HL-60 (cell line): ENCODE data around the gene TSACC.

ENCODE experiments used
- GABPA ChIP-seq: IDR thresholded peaks from 2 replicates; pipeline ENCODE4 v1.6.1; 2012; ENCODE audit warnings: low read depth
- POLR2AphosphoS5 ChIP-seq: IDR thresholded peaks from 2 replicates; pipeline ENCODE4 v1.6.1; 2012; ENCODE audit warnings: low read depth
- TF ChIP-seq, protein P1 (sequence below): IDR thresholded peaks from one replicate; pipeline ENCODE4 v1.5.1; 2011; ENCODE audit warnings: low read length, control low read depth, inconsistent platforms; ENCODE audit not compliant: insufficient read depth
- TF ChIP-seq, protein P2 (sequence below): IDR thresholded peaks from 2 replicates; pipeline ENCODE4 v1.6.1; 2012; ENCODE audit warnings: low read depth; ENCODE audit not compliant: insufficient replicate concordance

DNA sequence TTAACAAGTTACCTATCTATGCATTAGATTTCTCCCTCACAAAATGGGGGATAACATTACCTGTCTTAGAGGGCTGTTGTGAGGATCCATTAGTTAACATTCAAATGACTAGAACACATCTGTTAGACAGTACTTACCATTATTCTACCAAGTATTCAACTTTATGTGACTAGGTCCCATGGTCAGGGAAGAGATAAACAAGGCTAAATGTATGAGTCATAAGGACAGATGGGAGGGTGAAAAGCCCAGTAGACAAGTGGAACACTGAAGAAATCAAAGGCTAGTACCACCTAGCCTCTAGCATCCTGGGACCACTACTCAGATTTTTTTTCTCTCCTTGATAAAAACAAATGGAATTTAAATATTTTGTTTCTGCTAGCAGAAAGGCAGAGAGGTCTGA, 30.2 kb upstream of the TSACC start:
- TF ChIP-seq, protein P1, sequence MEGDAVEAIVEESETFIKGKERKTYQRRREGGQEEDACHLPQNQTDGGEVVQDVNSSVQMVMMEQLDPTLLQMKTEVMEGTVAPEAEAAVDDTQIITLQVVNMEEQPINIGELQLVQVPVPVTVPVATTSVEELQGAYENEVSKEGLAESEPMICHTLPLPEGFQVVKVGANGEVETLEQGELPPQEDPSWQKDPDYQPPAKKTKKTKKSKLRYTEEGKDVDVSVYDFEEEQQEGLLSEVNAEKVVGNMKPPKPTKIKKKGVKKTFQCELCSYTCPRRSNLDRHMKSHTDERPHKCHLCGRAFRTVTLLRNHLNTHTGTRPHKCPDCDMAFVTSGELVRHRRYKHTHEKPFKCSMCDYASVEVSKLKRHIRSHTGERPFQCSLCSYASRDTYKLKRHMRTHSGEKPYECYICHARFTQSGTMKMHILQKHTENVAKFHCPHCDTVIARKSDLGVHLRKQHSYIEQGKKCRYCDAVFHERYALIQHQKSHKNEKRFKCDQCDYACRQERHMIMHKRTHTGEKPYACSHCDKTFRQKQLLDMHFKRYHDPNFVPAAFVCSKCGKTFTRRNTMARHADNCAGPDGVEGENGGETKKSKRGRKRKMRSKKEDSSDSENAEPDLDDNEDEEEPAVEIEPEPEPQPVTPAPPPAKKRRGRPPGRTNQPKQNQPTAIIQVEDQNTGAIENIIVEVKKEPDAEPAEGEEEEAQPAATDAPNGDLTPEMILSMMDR: no peak
- no peak for TF ChIP-seq GABPA
- no peak for TF ChIP-seq POLR2AphosphoS5
- TF ChIP-seq, protein P2, sequence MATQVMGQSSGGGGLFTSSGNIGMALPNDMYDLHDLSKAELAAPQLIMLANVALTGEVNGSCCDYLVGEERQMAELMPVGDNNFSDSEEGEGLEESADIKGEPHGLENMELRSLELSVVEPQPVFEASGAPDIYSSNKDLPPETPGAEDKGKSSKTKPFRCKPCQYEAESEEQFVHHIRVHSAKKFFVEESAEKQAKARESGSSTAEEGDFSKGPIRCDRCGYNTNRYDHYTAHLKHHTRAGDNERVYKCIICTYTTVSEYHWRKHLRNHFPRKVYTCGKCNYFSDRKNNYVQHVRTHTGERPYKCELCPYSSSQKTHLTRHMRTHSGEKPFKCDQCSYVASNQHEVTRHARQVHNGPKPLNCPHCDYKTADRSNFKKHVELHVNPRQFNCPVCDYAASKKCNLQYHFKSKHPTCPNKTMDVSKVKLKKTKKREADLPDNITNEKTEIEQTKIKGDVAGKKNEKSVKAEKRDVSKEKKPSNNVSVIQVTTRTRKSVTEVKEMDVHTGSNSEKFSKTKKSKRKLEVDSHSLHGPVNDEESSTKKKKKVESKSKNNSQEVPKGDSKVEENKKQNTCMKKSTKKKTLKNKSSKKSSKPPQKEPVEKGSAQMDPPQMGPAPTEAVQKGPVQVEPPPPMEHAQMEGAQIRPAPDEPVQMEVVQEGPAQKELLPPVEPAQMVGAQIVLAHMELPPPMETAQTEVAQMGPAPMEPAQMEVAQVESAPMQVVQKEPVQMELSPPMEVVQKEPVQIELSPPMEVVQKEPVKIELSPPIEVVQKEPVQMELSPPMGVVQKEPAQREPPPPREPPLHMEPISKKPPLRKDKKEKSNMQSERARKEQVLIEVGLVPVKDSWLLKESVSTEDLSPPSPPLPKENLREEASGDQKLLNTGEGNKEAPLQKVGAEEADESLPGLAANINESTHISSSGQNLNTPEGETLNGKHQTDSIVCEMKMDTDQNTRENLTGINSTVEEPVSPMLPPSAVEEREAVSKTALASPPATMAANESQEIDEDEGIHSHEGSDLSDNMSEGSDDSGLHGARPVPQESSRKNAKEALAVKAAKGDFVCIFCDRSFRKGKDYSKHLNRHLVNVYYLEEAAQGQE: no peak
